GM10248 (cell line): ENCODE measurements around the gene TOX2.

ENCODE experiments used
- CTCF ChIA-PET: fragments of 300-600 bp; sonication (Branson Sonifier 250); formaldehyde crosslinking; extraction: SDS; loops from one replicate; lab custom pipeline; 2021; ENCODE audit warnings: antibody characterized with exemption; lab: Yijun Ruan, JAX
- POLR2A ChIA-PET: fragments of 350-650 bp; sonication (Branson Sonifier 250); formaldehyde crosslinking; extraction: SDS; loops from one replicate; lab custom pipeline; 2020; ENCODE audit warnings: antibody characterized with exemption; lab: Yijun Ruan, JAX
- DNase-seq: peaks from one replicate; pipeline ENCODE4 v3.0.0; 2012; ENCODE audit errors: extremely low spot score
- TF ChIP-seq, protein P1 (sequence below): IDR thresholded peaks from 2 replicates; pipeline ENCODE4 v1.5.1; 2012; ENCODE audit warnings: mild to moderate bottlenecking, low read depth; ENCODE audit errors: extremely low read depth, missing control alignments, control extremely low read depth

The TOX2 gene

DNA sequence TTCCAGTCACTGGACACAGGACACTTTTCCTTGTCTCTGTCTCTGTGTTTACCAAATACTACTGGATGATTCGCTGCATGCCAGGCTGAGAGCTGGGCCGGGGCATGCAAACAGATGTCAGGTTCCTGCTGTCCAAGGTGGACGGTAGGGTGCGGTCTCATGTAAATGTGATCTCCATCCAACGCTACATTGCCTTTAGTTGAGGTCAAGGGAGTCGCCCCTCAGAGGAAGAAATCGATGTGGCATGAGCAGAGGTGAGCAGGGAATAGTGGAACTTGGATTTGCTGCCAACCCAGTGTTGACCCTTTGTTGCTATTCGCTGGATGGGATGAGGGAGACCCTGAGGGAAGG is 9.8 kb upstream of the TOX2 start:
- no peak for DNase-seq
- ChIA-PET POLR2A (no interaction called here), CTCF (no interaction called here)
- TF ChIP-seq, protein P1, sequence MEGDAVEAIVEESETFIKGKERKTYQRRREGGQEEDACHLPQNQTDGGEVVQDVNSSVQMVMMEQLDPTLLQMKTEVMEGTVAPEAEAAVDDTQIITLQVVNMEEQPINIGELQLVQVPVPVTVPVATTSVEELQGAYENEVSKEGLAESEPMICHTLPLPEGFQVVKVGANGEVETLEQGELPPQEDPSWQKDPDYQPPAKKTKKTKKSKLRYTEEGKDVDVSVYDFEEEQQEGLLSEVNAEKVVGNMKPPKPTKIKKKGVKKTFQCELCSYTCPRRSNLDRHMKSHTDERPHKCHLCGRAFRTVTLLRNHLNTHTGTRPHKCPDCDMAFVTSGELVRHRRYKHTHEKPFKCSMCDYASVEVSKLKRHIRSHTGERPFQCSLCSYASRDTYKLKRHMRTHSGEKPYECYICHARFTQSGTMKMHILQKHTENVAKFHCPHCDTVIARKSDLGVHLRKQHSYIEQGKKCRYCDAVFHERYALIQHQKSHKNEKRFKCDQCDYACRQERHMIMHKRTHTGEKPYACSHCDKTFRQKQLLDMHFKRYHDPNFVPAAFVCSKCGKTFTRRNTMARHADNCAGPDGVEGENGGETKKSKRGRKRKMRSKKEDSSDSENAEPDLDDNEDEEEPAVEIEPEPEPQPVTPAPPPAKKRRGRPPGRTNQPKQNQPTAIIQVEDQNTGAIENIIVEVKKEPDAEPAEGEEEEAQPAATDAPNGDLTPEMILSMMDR, result no peak

DNA sequence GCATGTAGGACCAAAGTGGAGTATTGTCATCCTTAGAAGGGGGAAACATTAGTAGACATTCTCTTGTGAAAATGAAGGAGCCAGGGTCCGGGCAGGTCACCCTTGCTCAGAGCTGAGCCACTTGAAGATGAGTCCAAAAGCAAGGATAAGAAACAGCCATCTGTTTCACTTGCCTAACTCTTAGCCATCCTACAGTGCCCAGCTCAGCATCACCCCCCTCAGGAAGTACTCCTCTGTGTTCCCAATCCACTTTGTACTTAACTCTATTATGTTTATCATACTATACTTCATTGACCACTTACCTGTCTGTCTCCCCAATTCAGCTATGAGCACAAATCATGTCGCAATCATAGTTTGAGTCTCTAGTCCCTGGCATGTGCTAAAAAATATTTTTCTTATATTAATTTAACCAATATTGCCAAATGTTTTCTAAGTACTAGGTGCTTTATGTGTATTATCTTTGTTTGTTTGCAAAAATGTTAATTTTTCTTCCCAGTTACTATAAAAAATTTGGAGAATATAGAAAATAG is 8.1 kb upstream of the TOX2 start:
- CTCF ChIA-PET, result no interaction called here
- TF ChIP-seq, protein P1, result no peak
- POLR2A ChIA-PET, result no interaction called here
- no peak for DNase-seq

GRCh38 chr20:43909211-43909610 is 5.4 kb upstream of the TOX2 start:
- TF ChIP-seq, protein P1, result no peak
- CTCF ChIA-PET, result interaction anchor here (1.2 to 3.3 kb wide), 3 partner anchors 9 to 160 kb away, joined by 3 to 13 read pairs (median 6); no protein-coding TSS in a partner anchor
- POLR2A ChIA-PET, result no interaction called here
- no peak for DNase-seq

DNA sequence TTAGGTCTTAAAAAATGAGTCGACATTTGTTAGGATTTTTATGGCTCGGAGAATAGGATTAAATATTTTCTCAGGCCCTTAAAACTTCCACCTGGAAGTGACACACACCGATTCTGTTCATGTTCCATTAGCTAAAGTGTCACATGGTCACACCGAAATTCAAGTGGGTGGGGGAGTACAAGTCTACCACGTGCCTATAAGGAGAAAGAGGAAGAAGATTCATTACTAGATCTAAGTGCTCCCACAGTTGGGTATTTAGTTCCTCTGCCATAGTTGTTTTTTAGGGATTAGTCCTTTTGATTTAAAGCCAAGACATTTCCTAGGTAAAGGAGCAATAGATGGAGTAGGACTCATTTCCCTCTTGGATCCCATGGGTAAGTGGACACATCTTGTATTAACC is 4.9 kb upstream of the TOX2 start:
- CTCF ChIA-PET, result interaction anchor here (1.2 to 3.3 kb wide), 3 partner anchors 9 to 160 kb away, joined by 3 to 13 read pairs (median 6); no protein-coding TSS in a partner anchor
- POLR2A ChIA-PET, result no interaction called here
- peak; percentile 44 for DNase-seq

GRCh38 chr20:43910564-43910963 is 4.1 kb upstream of the TOX2 start:
- TF ChIP-seq, protein P1, result no peak
- POLR2A ChIA-PET, result no interaction called here
- DNase-seq, result no peak
- CTCF ChIA-PET, result interaction anchor here (0.8 to 3.3 kb wide), 4 partner anchors 11 to 122 kb away, joined by 3 to 13 read pairs (median 4); no protein-coding TSS in a partner anchor

More for the DNA sequence above, 4.9 kb upstream of the TOX2 start:
- TF ChIP-seq, protein P1, result no peak

GRCh38 chr20:43911066-43911465 is 3.6 kb upstream of the TOX2 start:
- ChIA-PET POLR2A (interaction anchor here (0.8 kb wide), 1 partner anchor 13 kb away, joined by 3 read pairs; no protein-coding TSS in a partner anchor), CTCF (interaction anchor here (1.0 to 3.3 kb wide), 3 partner anchors 11 to 30 kb away, joined by 3 to 13 read pairs (median 4); no protein-coding TSS in a partner anchor)
- DNase-seq, result no peak
- TF ChIP-seq, protein P1, result no peak
